ENCODE measurements around the gene VGF.

The VGF gene

DNA sequence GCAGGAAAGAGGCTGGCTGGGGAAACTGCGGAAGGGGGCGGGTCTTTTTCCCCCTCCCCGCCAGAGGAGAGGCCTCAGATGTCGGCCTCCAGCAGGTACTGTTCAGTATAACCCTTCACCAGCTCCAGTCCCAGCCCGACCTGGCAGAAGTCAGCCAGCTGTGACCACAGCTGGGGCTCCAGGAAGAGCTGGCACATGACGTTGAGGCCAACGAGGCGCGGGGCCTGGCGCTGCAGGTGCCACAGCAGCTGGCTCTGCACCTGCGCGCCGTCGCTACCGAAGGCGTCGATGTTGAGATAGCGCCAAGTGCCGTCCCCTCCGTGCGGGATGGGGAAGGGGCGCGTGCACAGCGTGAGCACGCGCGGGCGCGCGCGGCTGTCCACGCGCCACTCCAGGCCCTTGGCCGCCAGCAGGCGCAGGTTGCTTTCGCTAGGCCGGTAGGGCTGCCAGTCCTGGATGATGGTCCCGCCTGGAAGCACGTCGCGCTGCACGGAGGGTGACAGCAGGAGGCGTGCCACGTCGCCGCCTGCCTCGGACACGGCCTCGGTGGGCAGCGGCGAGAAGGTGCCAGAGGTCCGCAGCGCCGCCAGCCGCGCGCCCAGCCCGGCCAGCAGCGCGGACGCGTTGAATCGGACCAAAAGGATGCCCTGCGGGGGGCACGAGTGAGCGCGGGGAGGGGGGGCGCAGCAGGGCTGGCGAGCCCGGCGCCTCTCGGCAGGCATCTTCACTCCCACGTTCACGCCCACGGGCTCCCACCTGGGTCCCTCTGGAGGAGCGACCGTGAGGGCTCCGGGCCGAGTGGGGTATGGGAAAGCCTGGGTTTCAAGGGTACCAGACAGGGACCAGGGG is 6.9 kb upstream of the VGF start:
- Histone ChIP-seq H3K9ac (ENCODE audit: low read depth, low read length) (no peak overlapping the region), H3K36me3 (ENCODE audit: insufficient read depth, low read length) (no peaks in the 10 kb centered on the region), H2AFZ (ENCODE audit: low read depth, low read length) (no peak overlapping the region), H4K20me1 (ENCODE audit: insufficient read depth, low read length) (peaks cover 41% of the 10 kb centered on the region), H3K4me1 (ENCODE audit: insufficient read depth, low read length) (peaks cover 47% of the 10 kb centered on the region), H3K4me2 (ENCODE audit: insufficient read depth, low read length) (peak overlapping the region; percentile 35; the same call in 1 of the 2 replicates), H3K9me3 (ENCODE audit: insufficient read depth, low read length, severe bottlenecking) (no peaks in the 10 kb centered on the region), H3K27ac (ENCODE audit: low read length) (no peak overlapping the region), H3K4me3 (ENCODE audit: low read depth in 1 of 2, low read length in 2 of 2) (no peak overlapping the region), H3K27me3 (ENCODE audit: insufficient read depth, low read length, poor library complexity) (peaks cover 12% of the 10 kb centered on the region), H3K79me2 (ENCODE audit: insufficient read depth, low read length) (no peaks in the 10 kb centered on the region)
- DNase-seq = peak; percentile 51
- ATAC-seq (ENCODE audit: insufficient read depth, low read depth) = no peak
- TF ChIP-seq EZH2 (IDR thresholded peaks at IDR 0.05; ENCODE audit: borderline replicate concordance, low read depth, low read length, severe bottlenecking) = no peak
- TF ChIP-seq, protein P1, sequence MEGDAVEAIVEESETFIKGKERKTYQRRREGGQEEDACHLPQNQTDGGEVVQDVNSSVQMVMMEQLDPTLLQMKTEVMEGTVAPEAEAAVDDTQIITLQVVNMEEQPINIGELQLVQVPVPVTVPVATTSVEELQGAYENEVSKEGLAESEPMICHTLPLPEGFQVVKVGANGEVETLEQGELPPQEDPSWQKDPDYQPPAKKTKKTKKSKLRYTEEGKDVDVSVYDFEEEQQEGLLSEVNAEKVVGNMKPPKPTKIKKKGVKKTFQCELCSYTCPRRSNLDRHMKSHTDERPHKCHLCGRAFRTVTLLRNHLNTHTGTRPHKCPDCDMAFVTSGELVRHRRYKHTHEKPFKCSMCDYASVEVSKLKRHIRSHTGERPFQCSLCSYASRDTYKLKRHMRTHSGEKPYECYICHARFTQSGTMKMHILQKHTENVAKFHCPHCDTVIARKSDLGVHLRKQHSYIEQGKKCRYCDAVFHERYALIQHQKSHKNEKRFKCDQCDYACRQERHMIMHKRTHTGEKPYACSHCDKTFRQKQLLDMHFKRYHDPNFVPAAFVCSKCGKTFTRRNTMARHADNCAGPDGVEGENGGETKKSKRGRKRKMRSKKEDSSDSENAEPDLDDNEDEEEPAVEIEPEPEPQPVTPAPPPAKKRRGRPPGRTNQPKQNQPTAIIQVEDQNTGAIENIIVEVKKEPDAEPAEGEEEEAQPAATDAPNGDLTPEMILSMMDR (IDR thresholded peaks at IDR 0.05; ENCODE audit: borderline replicate concordance, extremely low read depth, low read length, poor library complexity, severe bottlenecking) = no peak

DNA sequence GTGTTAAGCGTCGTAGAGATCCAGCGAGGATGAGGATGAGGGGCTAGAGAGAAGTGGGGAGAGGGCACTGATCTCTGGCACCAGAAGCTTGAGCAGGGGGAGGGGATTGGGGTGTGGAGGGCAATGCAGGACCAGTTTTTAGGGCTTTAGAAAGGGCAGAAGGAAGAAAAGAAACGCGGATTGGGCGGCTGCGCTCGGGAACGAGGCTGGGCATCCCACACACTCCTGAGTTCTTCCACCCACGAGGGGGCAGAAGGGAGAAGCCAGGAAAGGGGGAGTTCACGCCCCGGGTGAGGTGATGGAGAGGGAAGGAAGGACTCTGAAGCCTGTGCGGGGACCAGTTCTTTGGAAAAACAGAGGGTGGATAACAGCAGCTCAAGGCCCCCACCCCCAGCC is 6.1 kb upstream of the VGF start:
- no peaks in the 10 kb centered on the region for H3K79me2 ChIP-seq (ENCODE audit: insufficient read depth, low read length)
- no peak overlapping the region for H3K4me3 ChIP-seq (ENCODE audit: low read depth in 1 of 2, low read length in 2 of 2)
- H3K36me3 ChIP-seq (ENCODE audit: insufficient read depth, low read length) = no peaks in the 10 kb centered on the region
- H3K9ac ChIP-seq (ENCODE audit: low read depth, low read length) = no peak overlapping the region
- H4K20me1 ChIP-seq (ENCODE audit: insufficient read depth, low read length) = peaks cover 46% of the 10 kb centered on the region
- DNase-seq (no peak), ATAC-seq (ENCODE audit: insufficient read depth, low read depth) (no peak)
- TF ChIP-seq EZH2 (IDR thresholded peaks at IDR 0.05; ENCODE audit: borderline replicate concordance, low read depth, low read length, severe bottlenecking) = no peak
- TF ChIP-seq, protein P1 (IDR thresholded peaks at IDR 0.05; ENCODE audit: borderline replicate concordance, extremely low read depth, low read length, poor library complexity, severe bottlenecking) = peak; percentile 23
- H3K9me3 ChIP-seq (ENCODE audit: insufficient read depth, low read length, severe bottlenecking) = no peaks in the 10 kb centered on the region
- peak overlapping the region; percentile 35 for H3K4me2 ChIP-seq (ENCODE audit: insufficient read depth, low read length)
- peak overlapping the region; percentile 32; the same call in 1 of the 2 replicates for H3K27ac ChIP-seq (ENCODE audit: low read length)
- H2AFZ ChIP-seq (ENCODE audit: low read depth, low read length) = no peak overlapping the region
- H3K4me1 ChIP-seq (ENCODE audit: insufficient read depth, low read length) = peaks cover 55% of the 10 kb centered on the region
- H3K27me3 ChIP-seq (ENCODE audit: insufficient read depth, low read length, poor library complexity) = peaks cover 17% of the 10 kb centered on the region

DNA sequence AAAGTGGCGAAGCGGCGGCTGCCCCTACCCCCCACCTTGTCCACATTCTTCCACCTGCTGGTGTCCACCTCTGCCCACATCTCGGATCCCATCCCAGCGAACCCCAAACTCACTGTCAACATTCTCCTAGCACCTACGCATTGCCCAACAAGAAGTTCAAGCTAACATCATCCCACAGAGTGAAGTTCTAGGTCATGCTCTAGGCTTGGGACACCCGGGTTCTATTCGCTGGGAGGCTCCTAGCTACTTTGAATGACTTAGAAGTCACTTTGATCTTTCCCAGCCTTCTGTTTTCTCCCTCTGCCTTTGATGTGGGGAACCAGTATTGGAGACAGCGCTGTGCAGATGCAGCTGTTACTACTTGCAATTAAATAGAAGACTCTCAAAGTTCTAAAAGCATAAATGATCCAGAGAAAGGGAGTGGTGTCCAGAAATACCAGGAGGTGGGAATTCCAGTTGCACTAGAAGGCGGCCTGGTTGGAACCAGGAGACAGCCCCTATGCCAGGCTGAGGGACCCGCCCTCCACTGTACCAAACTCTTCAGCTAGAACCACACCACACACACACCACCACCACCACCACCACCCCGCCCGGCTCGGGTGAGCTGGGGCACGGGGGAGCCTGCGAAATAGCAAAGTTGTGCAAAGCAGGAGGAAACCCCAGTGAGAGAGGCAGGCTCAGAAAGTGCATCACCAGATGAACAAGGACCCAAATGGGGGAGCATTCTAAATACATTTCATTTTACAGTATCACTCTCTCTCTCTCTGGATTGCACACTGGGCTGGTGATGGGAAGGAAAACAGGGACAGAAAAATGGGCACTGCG is 5.5 kb upstream of the VGF start:
- Histone ChIP-seq H3K9me3 (ENCODE audit: insufficient read depth, low read length, severe bottlenecking) (no peaks in the 10 kb centered on the region), H3K27ac (ENCODE audit: low read length) (peak overlapping the region; percentile 32; the same call in 1 of the 2 replicates), H2AFZ (ENCODE audit: low read depth, low read length) (no peak overlapping the region), H3K4me3 (ENCODE audit: low read depth in 1 of 2, low read length in 2 of 2) (no peak overlapping the region), H3K4me1 (ENCODE audit: insufficient read depth, low read length) (peaks cover 61% of the 10 kb centered on the region), H3K4me2 (ENCODE audit: insufficient read depth, low read length) (peak overlapping the region; percentile 54), H3K27me3 (ENCODE audit: insufficient read depth, low read length, poor library complexity) (peaks cover 17% of the 10 kb centered on the region), H3K9ac (ENCODE audit: low read depth, low read length) (no peak overlapping the region), H3K79me2 (ENCODE audit: insufficient read depth, low read length) (no peaks in the 10 kb centered on the region), H4K20me1 (ENCODE audit: insufficient read depth, low read length) (peaks cover 50% of the 10 kb centered on the region), H3K36me3 (ENCODE audit: insufficient read depth, low read length) (no peaks in the 10 kb centered on the region)
- ATAC-seq (ENCODE audit: insufficient read depth, low read depth) (peak; percentile 77), DNase-seq (peak; percentile 80)
- TF ChIP-seq EZH2 (IDR thresholded peaks at IDR 0.05; ENCODE audit: borderline replicate concordance, low read depth, low read length, severe bottlenecking) = no peak
- TF ChIP-seq, protein P1 (IDR thresholded peaks at IDR 0.05; ENCODE audit: borderline replicate concordance, extremely low read depth, low read length, poor library complexity, severe bottlenecking) = no peak

Measured in DND-41 (cell line).